ENCODE measurements around the gene PPP4R2.

GRCh38 chr3:72950801-72951200, 45.8 kb upstream of the PPP4R2 start:
- TF ChIP-seq CTCF (IDR thresholded peaks at IDR 0.05), result no peak
- no peak for TF ChIP-seq EP300 (IDR thresholded peaks at IDR 0.05)
- no peak for TF ChIP-seq POLR2A (IDR thresholded peaks at IDR 0.05)

Data from gastroesophageal sphincter (tissue), 3 donors.